Activated T-helper 1 cell treated with anti-CD3 and anti-CD28 coated beads, Interleukin-12 subunit alpha, Interleukin-12 subunit beta, Interleukin-2, Interleukin-4 antibody, amounts not matched to agents 30 ng/mL and 10 ng/mL and 1 ng/mL, durations not matched to agents 14 hours and 24 hours and 36 hours (primary cell): ENCODE results near the gene NUBP1. TPM values are rescaled to one million over a fixed set of nuclear protein-coding genes. Genes with fewer than 3 reads are reported as not detected.

Experiments
- DNase-seq: peaks from one replicate; pipeline ENCODE4 v3.0.0; 2021; ENCODE audit warnings: low spot score
- H3K27ac Mint-ChIP-seq: one replicate; pipeline ENCODE4 v1.8.0; 2021; ENCODE audit warnings: mild to moderate bottlenecking, mixed read lengths
- H3K27me3 Mint-ChIP-seq: one replicate; pipeline ENCODE4 v1.8.0; 2022; ENCODE audit warnings: mild to moderate bottlenecking, moderate library complexity, mixed read lengths; ENCODE audit not compliant: insufficient read depth
- H3K36me3 Mint-ChIP-seq: one replicate; pipeline ENCODE4 v1.8.0; 2021; ENCODE audit warnings: low read depth, mixed read lengths
- H3K4me1 Mint-ChIP-seq: one replicate; pipeline ENCODE4 v1.8.0; 2021; ENCODE audit warnings: low read depth, mixed read lengths
- H3K4me3 Mint-ChIP-seq: one replicate; pipeline ENCODE4 v1.8.0; 2021; ENCODE audit warnings: mild to moderate bottlenecking, moderate library complexity, mixed read lengths
- H3K9me3 Mint-ChIP-seq: one replicate; pipeline ENCODE4 v1.8.0; 2021; ENCODE audit warnings: mixed read lengths
- intact Hi-C: fragments of 100-400 bp; cut with micrococcal nuclease; formaldehyde crosslinking; loops from one replicate; pipeline ENCODE4 v1.15.1; 2024
- total RNA-seq: library from RNA; stranded (reverse); gene quantifications from 2 replicates; pipeline ENCODE4 v1.2.3, GENCODE V29; 2022

NUBP1 gene
- total RNA-seq: 39.8 and 42.4 TPM in 2 replicates

- DNase-seq: peak; percentile 97
- H3K27me3 Mint-ChIP-seq: no peaks in the 10 kb centered on the region
- H3K36me3 Mint-ChIP-seq: peaks cover 17% of the 10 kb centered on the region
- H3K4me1 Mint-ChIP-seq: peaks cover 57% of the 10 kb centered on the region
- intact Hi-C loops: loop anchor here (1.0 to 10.0 kb wide), 10 partner anchors 137 to 1946 kb away; partner anchors contain the start of genes ATF7IP2, CARHSP1, CLEC16A and HAPSTR1
- H3K27ac Mint-ChIP-seq: peak within 1 kb of the TSS; percentile 93
- peak within 1 kb of the TSS; percentile 87 for H3K4me3 Mint-ChIP-seq
- no peaks in the 10 kb centered on the region for H3K9me3 Mint-ChIP-seq
These were observed at the start of gene NUBP1 for GRCh38 chr16:10743610-10744369. NUBP1 (plus strand) TSS chr16:10743842; CDS start chr16:10743864, 22 bp downstream.

- intact Hi-C loops: no loop called here
- Mint-ChIP-seq H3K27me3 (no peaks in the 10 kb centered on the region), H3K9me3 (no peaks in the 10 kb centered on the region), H3K27ac (no peak overlapping the region), H3K4me3 (no peak overlapping the region), H3K4me1 (no peaks in the 10 kb centered on the region), H3K36me3 (no peaks in the 10 kb centered on the region)
- no peak for DNase-seq
These were observed 49.8 kb upstream of the NUBP1 start for GRCh38 chr16:10693889-10694288.

- Mint-ChIP-seq H3K27me3 (no peaks in the 10 kb centered on the region), H3K9me3 (no peaks in the 10 kb centered on the region), H3K27ac (no peak overlapping the region), H3K4me3 (no peak overlapping the region), H3K4me1 (no peaks in the 10 kb centered on the region), H3K36me3 (no peaks in the 10 kb centered on the region)
- no peak for DNase-seq
- intact Hi-C loops: no loop called here
These were observed 49.3 kb upstream of the NUBP1 start for GRCh38 chr16:10694306-10694705.

GRCh38 chr16:10694830-10695229 is 48.8 kb upstream of the NUBP1 start, which contains the start of gene TEKT5:
TEKT5 (minus strand) TSS chr16:10694930; CDS start chr16:10694873, 57 bp downstream.
- Mint-ChIP-seq H3K4me1 (no peaks in the 10 kb centered on the region), H3K27me3 (no peaks in the 10 kb centered on the region), H3K4me3 (no peak within 1 kb of the TSS), H3K36me3 (no peaks in the 10 kb centered on the region), H3K27ac (no peak within 1 kb of the TSS), H3K9me3 (no peaks in the 10 kb centered on the region)
- no peak for DNase-seq
- intact Hi-C loops: no loop called here

DNA sequence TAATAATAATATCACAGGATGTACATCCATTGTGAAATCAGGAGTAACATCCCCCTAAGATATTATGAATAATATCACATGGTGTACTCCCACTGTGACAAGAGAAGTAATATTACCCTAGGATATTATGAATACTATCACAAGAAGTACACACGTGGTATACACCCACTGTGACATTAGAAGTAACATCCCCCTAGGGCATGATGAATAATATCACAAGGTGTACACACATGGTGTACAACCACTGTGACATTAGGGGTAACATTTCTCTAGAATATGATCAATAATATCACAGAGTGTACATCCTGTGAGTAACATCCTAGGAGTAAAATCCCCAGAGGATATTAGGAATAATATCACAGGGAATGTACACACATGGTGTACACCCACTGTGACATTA is 43.9 kb upstream of the NUBP1 start:
- Mint-ChIP-seq H3K9me3 (no peaks in the 10 kb centered on the region), H3K36me3 (no peaks in the 10 kb centered on the region), H3K4me1 (no peaks in the 10 kb centered on the region), H3K27ac (no peak overlapping the region), H3K27me3 (no peaks in the 10 kb centered on the region), H3K4me3 (no peak overlapping the region)
- intact Hi-C loops: no loop called here
- DNase-seq: no peak

DNA sequence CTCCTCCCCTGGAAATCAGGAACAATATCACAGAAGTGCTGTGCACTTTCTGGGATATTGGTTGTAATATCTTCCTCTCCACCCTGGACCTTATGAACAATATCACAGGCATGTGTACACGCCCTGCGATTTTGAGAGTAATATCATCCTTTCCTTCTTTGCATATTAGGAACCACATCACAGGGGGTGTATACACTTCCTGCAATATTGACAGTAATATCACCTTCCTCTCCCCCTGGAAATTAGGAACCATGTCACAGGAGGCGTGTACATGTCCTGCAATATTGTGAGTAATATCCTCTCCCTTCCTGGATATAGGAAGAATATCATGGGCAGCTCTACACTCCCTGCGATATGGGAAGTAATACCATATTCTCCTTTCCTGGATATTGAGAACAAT is 34.7 kb upstream of the NUBP1 start:
- no peaks in the 10 kb centered on the region for H3K9me3 Mint-ChIP-seq
- no peak overlapping the region for H3K4me3 Mint-ChIP-seq
- H3K27me3 Mint-ChIP-seq: no peaks in the 10 kb centered on the region
- intact Hi-C loops: no loop called here
- H3K4me1 Mint-ChIP-seq: no peaks in the 10 kb centered on the region
- no peak for DNase-seq
- H3K36me3 Mint-ChIP-seq: no peaks in the 10 kb centered on the region
- no peak overlapping the region for H3K27ac Mint-ChIP-seq

- Mint-ChIP-seq H3K27ac (no peak overlapping the region), H3K9me3 (no peaks in the 10 kb centered on the region), H3K4me1 (no peaks in the 10 kb centered on the region), H3K27me3 (no peaks in the 10 kb centered on the region), H3K36me3 (no peaks in the 10 kb centered on the region), H3K4me3 (no peak overlapping the region)
- intact Hi-C loops: no loop called here
- no peak for DNase-seq
These were observed 15.4 kb upstream of the NUBP1 start for GRCh38 chr16:10728003-10728887.

GRCh38 chr16:10729104-10730048 is 14.3 kb upstream of the NUBP1 start:
- Mint-ChIP-seq H3K4me1 (no peaks in the 10 kb centered on the region), H3K27me3 (no peaks in the 10 kb centered on the region), H3K36me3 (no peaks in the 10 kb centered on the region), H3K9me3 (no peaks in the 10 kb centered on the region), H3K4me3 (no peak overlapping the region), H3K27ac (no peak overlapping the region)
- no peak for DNase-seq
- intact Hi-C loops: loop anchor here (10.0 kb wide), 1 partner anchor 1565 kb away; no protein-coding TSS in a partner anchor

DNA sequence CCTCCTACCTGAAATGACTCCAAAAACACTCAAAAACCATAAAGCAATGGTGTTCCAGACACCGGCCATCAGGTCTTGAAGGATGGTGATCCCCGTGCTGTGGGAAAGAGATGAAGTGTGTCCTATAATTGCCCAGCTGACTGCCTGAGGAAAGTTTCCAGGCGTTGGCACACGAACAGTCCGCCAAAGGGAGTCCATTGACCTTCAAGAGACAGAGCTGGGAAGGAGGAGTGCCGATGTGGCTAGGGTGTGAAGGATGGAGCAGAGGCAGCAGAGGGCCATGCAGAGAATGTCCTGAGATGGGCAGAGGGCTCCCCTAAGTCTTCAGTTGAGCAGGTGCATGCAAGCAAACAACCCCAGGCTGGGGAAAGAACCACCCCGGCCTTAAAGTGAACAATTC is 11.9 kb upstream of the NUBP1 start:
- Mint-ChIP-seq H3K36me3 (no peaks in the 10 kb centered on the region), H3K9me3 (no peaks in the 10 kb centered on the region), H3K4me1 (no peaks in the 10 kb centered on the region), H3K4me3 (no peak overlapping the region), H3K27ac (no peak overlapping the region), H3K27me3 (peaks cover 2% of the 10 kb centered on the region)
- intact Hi-C loops: loop anchor here (10.0 kb wide), 1 partner anchor 1567 kb away; no protein-coding TSS in a partner anchor
- no peak for DNase-seq

DNA sequence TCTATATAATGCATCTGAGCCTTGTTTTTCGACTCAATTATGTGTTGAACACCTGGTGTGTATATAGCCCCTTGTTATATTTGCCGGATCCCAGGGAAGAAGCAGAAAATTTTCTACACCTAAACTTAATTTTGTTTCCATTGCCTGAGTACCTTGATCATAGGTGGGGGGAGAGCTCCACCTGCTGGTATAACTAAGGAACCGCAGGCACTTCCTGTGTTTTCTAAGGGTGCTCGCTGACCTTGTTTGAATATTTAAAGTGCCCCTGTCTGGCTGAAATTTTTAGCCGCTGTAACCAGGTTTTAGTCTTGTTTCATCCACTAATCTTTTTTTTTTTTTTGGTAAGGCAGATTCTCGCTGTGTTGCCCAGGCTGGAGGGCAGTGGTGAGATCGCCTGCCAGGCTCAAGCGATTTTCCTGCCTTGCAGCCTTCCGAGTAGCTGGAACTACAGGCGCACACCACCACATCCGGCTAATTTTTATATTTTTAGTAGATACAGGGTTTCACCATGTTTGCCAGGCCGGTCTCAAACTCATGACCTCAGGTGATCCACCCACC is 6.5 kb upstream of the NUBP1 start:
- peak overlapping the region; percentile 39 for H3K4me3 Mint-ChIP-seq
- peak; percentile 60 for DNase-seq
- H3K9me3 Mint-ChIP-seq: no peaks in the 10 kb centered on the region
- H3K27me3 Mint-ChIP-seq: peaks cover 2% of the 10 kb centered on the region
- intact Hi-C loops: loop anchor here (1.0 to 10.0 kb wide), 6 partner anchors 181 to 1572 kb away; no protein-coding TSS in a partner anchor
- H3K4me1 Mint-ChIP-seq: peaks cover 36% of the 10 kb centered on the region
- peak overlapping the region; percentile 58 for H3K27ac Mint-ChIP-seq
- no peaks in the 10 kb centered on the region for H3K36me3 Mint-ChIP-seq

- Mint-ChIP-seq H3K4me3 (no peak overlapping the region), H3K27ac (peak overlapping the region; percentile 65), H3K9me3 (no peaks in the 10 kb centered on the region), H3K36me3 (no peaks in the 10 kb centered on the region), H3K4me1 (peaks cover 42% of the 10 kb centered on the region), H3K27me3 (peaks cover 2% of the 10 kb centered on the region)
- peak; percentile 42 for DNase-seq
- intact Hi-C loops: loop anchor here (10.0 kb wide), 1 partner anchor 1574 kb away; no protein-coding TSS in a partner anchor
These were observed 5.2 kb upstream of the NUBP1 start for GRCh38 chr16:10738231-10739077.
